ENCODE measurements around the gene HES4. TPM values are rescaled to one million over a fixed set of nuclear protein-coding genes. Genes with fewer than 3 reads are reported as not detected.
"Not testable (repeated sequence)": the region's sequence is repeated elsewhere in the genome, so short reads cannot be mapped to it uniquely, and the experiment has no call there.

The HES4 gene
- total RNA-seq, 1 donor from 2014 or later, result 137 TPM

- Mint-ChIP-seq H3K27ac (ENCODE audit: unreplicated experiment) (no peak overlapping the region), H3K27me3 (ENCODE audit: low read depth) (no peaks in the 10 kb centered on the region), H3K4me3 (ENCODE audit: unreplicated experiment) (no peak overlapping the region), H3K9me3 (ENCODE audit: low read depth) (peaks cover 17% of the 10 kb centered on the region), H3K36me3 (ENCODE audit: low read depth) (peaks cover 15% of the 10 kb centered on the region), H3K4me1 (ENCODE audit: low read depth) (peaks cover 9% of the 10 kb centered on the region)
- no peak for TF ChIP-seq CTCF (IDR thresholded peaks at IDR 0.05)
- no peak for DNase-seq (ENCODE audit: low spot score)
Observed at GRCh38 chr1:992362-992761, 7.5 kb downstream of the HES4 start.

GRCh38 chr1:991895-992294, 8.0 kb downstream of the HES4 start:
- Mint-ChIP-seq H3K27ac (ENCODE audit: unreplicated experiment) (no peak overlapping the region), H3K4me3 (ENCODE audit: unreplicated experiment) (no peak overlapping the region), H3K27me3 (ENCODE audit: low read depth) (no peaks in the 10 kb centered on the region), H3K9me3 (ENCODE audit: low read depth) (peaks cover 17% of the 10 kb centered on the region), H3K4me1 (ENCODE audit: low read depth) (peaks cover 4% of the 10 kb centered on the region), H3K36me3 (ENCODE audit: low read depth) (peaks cover 15% of the 10 kb centered on the region)
- no peak for TF ChIP-seq CTCF (IDR thresholded peaks at IDR 0.05)
- no peak for DNase-seq (ENCODE audit: low spot score)

DNA sequence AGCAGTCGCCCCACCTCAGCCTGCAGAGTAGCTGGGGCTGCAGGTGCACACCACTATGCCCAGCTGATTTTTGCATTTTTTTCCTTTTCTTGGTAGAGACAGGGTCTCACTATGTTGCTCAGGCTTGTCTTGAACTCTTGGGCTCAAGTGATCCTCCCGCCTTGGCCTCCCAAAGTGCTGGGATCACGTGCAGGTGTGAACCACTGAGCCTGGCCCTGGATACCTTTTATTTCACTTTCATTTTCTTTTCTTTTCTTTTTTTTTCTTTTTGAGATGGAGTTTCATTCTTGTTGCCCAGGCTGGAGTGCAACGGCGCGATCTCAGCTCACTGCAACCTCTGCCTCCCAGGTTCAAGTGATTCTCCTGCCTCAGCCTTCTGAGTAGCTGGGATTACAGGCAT, 8.6 kb downstream of the HES4 start:
- not testable (repeated sequence) for DNase-seq (ENCODE audit: low spot score); H3K4me3 Mint-ChIP-seq (ENCODE audit: unreplicated experiment); H3K27me3 Mint-ChIP-seq (ENCODE audit: low read depth); H3K4me1 Mint-ChIP-seq (ENCODE audit: low read depth); H3K27ac Mint-ChIP-seq (ENCODE audit: unreplicated experiment)
- H3K9me3 Mint-ChIP-seq (ENCODE audit: low read depth), result peaks cover 17% of the 10 kb centered on the region
- peaks cover 15% of the 10 kb centered on the region for H3K36me3 Mint-ChIP-seq (ENCODE audit: low read depth)

GRCh38 chr1:988061-988460, 11.8 kb downstream of the HES4 start:
- not testable (repeated sequence) for H3K4me1 Mint-ChIP-seq (ENCODE audit: low read depth); H3K4me3 Mint-ChIP-seq (ENCODE audit: unreplicated experiment); DNase-seq (ENCODE audit: low spot score); H3K27ac Mint-ChIP-seq (ENCODE audit: unreplicated experiment); H3K27me3 Mint-ChIP-seq (ENCODE audit: low read depth)
- H3K9me3 Mint-ChIP-seq (ENCODE audit: low read depth), result peaks cover 17% of the 10 kb centered on the region
- H3K36me3 Mint-ChIP-seq (ENCODE audit: low read depth), result peaks cover 15% of the 10 kb centered on the region

- H3K9me3 Mint-ChIP-seq (ENCODE audit: low read depth), result peaks cover 6% of the 10 kb centered on the region
- TF ChIP-seq CTCF (IDR thresholded peaks at IDR 0.05), result no peak
- H3K4me3 Mint-ChIP-seq (ENCODE audit: unreplicated experiment), result no peak overlapping the region
- peaks cover 5% of the 10 kb centered on the region for H3K27me3 Mint-ChIP-seq (ENCODE audit: low read depth)
- H3K4me1 Mint-ChIP-seq (ENCODE audit: low read depth), result no peaks in the 10 kb centered on the region
- H3K36me3 Mint-ChIP-seq (ENCODE audit: low read depth), result peaks cover 5% of the 10 kb centered on the region
- no peak for DNase-seq (ENCODE audit: low spot score)
- H3K27ac Mint-ChIP-seq (ENCODE audit: unreplicated experiment), result no peak overlapping the region
Observed at GRCh38 chr1:985126-985525, 14.8 kb downstream of the HES4 start.

DNA sequence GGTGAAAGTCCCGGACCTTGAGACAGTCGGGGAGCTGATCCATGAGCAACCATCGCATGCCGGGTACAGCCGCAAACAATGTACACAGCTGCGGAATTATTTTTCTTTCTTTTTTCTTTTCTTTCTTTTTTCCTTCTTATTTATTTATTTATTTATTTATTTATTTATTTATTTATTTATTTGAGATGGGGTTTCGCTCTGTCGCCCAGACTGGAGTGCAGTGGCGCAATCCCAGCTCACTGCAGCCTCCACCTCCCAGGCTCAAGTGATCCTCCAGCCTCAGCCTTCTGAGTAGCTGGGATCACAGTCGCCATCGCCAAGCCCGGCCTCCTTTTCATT, 15.5 kb downstream of the HES4 start:
- Mint-ChIP-seq H3K27me3 (ENCODE audit: low read depth) (peaks cover 5% of the 10 kb centered on the region), H3K27ac (ENCODE audit: unreplicated experiment) (no peak overlapping the region), H3K4me3 (ENCODE audit: unreplicated experiment) (no peak overlapping the region), H3K4me1 (ENCODE audit: low read depth) (no peaks in the 10 kb centered on the region), H3K9me3 (ENCODE audit: low read depth) (peaks cover 6% of the 10 kb centered on the region), H3K36me3 (ENCODE audit: low read depth) (peaks cover 5% of the 10 kb centered on the region)
- TF ChIP-seq CTCF (IDR thresholded peaks at IDR 0.05), result no peak
- no peak for DNase-seq (ENCODE audit: low spot score)
